Fibroblast of the conjunctiva (primary cell): Measurements from ENCODE around the gene TMSB15C.
A peak's percentile ranks its signal among the peaks of the same experiment; 100 is the strongest.
"Not testable (repeated sequence)": the region's sequence is repeated elsewhere in the genome, so short reads cannot be mapped to it uniquely, and the experiment has no call there.

ENCODE experiments used
- DNase-seq: peaks from one replicate; pipeline ENCODE4 v3.0.0-alpha.2; 2010; ENCODE audit warnings: low read depth

The TMSB15C gene

GRCh38 chrX:104075778-104076445 lies at the start of gene TMSB15C:
Gene TMSB15C, minus strand, starts transcription at chrX:104076236.
- DNase-seq, result not testable (repeated sequence)

GRCh38 chrX:104122829-104123228 lies 46.8 kb upstream of the TMSB15C start:
- no peak for DNase-seq

GRCh38 chrX:104118765-104119164 lies 42.7 kb upstream of the TMSB15C start:
- no peak for DNase-seq

- DNase-seq, result no peak
Measured at GRCh38 chrX:104117759-104118158, 41.7 kb upstream of the TMSB15C start.

- no peak for DNase-seq
Measured at GRCh38 chrX:104113222-104113965, 37.4 kb upstream of the TMSB15C start.

- DNase-seq, result no peak
Measured at GRCh38 chrX:104112326-104112951, 36.4 kb upstream of the TMSB15C start, which contains the start of gene ZCCHC18. Gene ZCCHC18, plus strand, starts transcription at chrX:104112523. Its CDS starts 1,589 bp downstream, at chrX:104114112.

- DNase-seq, result not testable (repeated sequence)
Measured at GRCh38 chrX:104110491-104111240, 34.6 kb upstream of the TMSB15C start.

GRCh38 chrX:104108955-104109354 lies 32.9 kb upstream of the TMSB15C start:
- DNase-seq, result no peak

GRCh38 chrX:104105330-104106262 lies 29.6 kb upstream of the TMSB15C start:
- DNase-seq, result no peak

GRCh38 chrX:104104676-104105075 lies 28.6 kb upstream of the TMSB15C start:
- no peak for DNase-seq

- DNase-seq, result no peak
Measured at GRCh38 chrX:104098919-104099318, 22.9 kb upstream of the TMSB15C start.

- DNase-seq, result peak; percentile 79
Measured at GRCh38 chrX:104098151-104098808, 22.2 kb upstream of the TMSB15C start.

- DNase-seq, result no peak
Measured at GRCh38 chrX:104085919-104086318, 9.9 kb upstream of the TMSB15C start.

- DNase-seq, result no peak
Measured at GRCh38 chrX:104085477-104085876, 9.4 kb upstream of the TMSB15C start.

GRCh38 chrX:104084534-104085277 lies 8.7 kb upstream of the TMSB15C start:
- DNase-seq, result no peak

GRCh38 chrX:104084063-104084462 lies 8.0 kb upstream of the TMSB15C start:
- DNase-seq, result no peak

- not testable (repeated sequence) for DNase-seq
Measured at GRCh38 chrX:104077854-104078253, 1.8 kb upstream of the TMSB15C start.

GRCh38 chrX:104062636-104063035 lies 13.4 kb downstream of the TMSB15C start:
- not testable (repeated sequence) for DNase-seq

- not testable (repeated sequence) for DNase-seq
Measured at GRCh38 chrX:104054956-104055355, 21.1 kb downstream of the TMSB15C start.

GRCh38 chrX:104047171-104047570 lies 28.9 kb downstream of the TMSB15C start:
- no peak for DNase-seq
